GM12873 (cell line): ENCODE results near the gene KIF1A.
"Not testable (repeated sequence)": the region's sequence is repeated elsewhere in the genome, so short reads cannot be mapped to it uniquely, and the experiment has no call there.

Experiments used
- TF ChIP-seq, protein P1 (sequence below): IDR thresholded peaks from 2 replicates; pipeline ENCODE4 v1.5.1; 2012; ENCODE audit warnings: low read depth, mild to moderate bottlenecking, moderate library complexity, low read length, control low read depth; ENCODE audit not compliant: insufficient read depth; ENCODE audit errors: missing control alignments

The KIF1A gene

DNA sequence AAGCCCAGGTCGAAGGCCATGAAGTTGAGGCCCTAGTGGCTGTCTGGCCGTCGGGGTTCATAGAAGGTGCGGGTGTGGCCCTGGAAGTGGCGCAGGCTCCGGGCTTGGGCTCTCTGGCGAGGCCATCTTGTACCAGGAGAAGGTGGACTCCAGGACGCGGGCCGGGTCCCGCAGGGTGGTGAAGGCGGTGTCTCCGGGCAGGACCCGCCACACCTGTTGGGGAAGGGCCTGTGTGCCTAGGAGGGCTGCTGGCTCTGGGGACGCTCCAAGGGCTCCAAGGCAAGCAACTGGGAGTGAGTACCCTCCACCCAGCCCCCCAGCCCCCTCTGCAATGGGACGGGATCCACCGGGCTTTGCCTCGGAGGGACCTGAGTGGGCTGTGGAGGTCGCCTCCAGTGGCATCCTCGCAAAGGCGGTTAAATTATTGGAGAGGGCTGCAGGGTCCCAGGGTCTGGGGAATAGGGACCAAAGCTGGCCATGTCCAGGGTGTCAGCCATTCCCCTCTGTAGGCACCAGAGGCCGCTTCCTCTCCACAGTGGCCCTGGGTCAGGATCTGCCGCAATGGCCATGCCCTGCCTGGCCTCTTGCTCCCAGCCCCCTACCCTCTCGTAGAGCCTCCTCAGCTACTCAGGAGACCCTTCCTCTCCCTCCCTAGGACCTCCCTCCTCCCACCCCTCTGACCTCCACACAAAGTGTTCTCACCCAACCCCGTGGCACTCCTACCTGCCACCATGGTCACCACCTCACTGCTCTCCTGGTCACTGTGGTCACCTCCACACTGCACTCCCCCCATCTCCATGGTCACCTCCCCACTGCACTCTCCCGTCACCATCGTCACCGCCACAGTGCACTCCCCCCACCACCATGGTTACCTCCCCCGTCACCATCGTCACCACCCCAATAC, 118.0 kb downstream of the KIF1A start:
- TF ChIP-seq, protein P1, sequence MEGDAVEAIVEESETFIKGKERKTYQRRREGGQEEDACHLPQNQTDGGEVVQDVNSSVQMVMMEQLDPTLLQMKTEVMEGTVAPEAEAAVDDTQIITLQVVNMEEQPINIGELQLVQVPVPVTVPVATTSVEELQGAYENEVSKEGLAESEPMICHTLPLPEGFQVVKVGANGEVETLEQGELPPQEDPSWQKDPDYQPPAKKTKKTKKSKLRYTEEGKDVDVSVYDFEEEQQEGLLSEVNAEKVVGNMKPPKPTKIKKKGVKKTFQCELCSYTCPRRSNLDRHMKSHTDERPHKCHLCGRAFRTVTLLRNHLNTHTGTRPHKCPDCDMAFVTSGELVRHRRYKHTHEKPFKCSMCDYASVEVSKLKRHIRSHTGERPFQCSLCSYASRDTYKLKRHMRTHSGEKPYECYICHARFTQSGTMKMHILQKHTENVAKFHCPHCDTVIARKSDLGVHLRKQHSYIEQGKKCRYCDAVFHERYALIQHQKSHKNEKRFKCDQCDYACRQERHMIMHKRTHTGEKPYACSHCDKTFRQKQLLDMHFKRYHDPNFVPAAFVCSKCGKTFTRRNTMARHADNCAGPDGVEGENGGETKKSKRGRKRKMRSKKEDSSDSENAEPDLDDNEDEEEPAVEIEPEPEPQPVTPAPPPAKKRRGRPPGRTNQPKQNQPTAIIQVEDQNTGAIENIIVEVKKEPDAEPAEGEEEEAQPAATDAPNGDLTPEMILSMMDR: no peak

DNA sequence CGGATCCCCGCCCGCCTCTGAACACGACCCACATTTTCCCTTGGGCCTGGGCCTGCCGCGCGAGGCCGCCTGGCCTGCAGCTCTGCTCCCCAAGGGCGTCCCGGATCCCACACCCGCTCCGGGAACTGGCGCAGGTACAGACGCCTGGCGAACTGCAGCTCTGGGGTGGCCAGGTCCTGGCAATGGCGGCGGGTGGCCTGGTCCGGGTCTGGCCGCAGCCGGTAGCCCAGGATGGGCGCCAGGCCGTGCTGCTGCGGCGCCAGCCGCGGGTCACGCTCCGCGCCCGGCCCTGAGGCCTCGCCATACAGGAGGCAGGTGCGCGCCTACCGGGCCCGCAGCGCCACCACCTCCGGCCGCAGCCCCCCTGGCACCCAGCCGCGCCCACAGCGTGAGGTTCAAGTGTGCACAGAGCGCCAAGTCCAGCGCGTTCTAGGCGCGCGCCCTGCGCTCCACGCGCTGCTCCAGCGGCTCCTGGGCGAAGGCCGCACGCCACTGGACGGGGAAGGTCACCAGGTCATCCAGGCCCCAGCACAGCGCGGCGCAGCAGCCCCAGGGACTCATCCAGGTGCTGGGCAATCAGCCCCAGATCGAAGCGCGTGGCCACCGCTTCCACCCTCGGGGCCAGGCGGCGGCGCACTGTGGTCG, 118.8 kb downstream of the KIF1A start:
- TF ChIP-seq, protein P1: no peak

DNA sequence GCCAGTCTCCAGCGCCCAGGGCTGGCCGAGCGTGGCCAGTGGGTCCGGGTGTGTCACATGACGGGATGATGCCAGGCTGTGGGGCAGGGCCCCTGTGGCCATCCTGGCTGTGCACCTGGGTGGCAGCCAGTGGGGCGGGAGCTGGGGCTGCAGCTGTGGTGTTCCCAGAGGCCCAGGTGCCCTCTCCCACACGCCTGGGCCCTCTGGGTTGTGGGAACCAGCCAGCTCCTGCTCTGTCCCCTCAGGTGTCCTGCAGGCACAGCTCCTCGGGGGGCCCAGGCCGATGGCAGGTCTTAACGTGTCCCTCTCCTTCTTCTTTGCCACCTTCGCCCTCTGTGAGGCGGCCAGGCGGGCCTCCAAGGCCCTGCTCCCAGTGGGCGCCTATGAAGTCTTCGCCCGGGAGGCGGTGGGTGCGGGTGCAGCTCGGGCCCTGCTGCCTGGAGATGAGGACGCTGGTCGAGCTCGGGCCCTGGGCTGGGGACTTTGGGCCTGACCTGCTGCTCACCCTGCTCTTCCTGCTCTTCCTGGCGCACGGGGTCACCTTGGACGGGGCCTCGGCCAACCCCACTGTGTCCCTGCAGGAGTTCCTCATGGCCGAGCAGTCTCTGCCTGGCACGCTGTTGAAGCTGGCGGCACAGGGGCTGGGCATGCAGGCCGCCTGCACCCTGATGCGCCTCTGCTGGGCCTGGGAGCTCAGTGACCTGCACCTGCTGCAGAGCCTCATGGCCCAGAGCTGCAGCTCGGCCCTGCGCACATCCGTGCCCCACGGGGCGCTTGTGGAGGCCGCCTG, 128.2 kb downstream of the KIF1A start, which contains the start of gene AQP12A:
TSS of gene AQP12A (plus strand) at position 236 of the 790 bp plus-strand sequence. CDS start at position 284, 48 bp downstream.
- TF ChIP-seq, protein P1: not testable (repeated sequence)

DNA sequence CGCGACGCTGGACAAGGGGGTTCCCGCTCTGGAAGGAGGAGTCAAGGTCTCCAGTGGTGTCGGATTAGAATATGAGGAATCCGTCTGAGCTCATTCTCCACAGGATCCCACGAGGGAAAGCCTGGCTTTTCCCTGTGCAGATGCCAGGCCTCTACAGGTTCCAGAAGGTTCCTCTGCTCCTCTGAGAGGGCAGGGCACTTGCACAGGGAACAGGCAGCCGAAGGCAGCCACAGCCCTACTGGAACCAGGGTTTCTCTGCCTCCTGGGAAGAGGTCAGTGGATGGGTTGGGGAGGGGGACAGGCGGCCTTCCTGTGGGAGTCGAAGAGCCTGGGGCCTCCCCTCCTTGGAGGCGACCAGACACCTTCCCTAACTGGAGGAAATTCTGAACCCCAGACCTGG, 130.0 kb downstream of the KIF1A start:
- TF ChIP-seq, protein P1: no peak

DNA sequence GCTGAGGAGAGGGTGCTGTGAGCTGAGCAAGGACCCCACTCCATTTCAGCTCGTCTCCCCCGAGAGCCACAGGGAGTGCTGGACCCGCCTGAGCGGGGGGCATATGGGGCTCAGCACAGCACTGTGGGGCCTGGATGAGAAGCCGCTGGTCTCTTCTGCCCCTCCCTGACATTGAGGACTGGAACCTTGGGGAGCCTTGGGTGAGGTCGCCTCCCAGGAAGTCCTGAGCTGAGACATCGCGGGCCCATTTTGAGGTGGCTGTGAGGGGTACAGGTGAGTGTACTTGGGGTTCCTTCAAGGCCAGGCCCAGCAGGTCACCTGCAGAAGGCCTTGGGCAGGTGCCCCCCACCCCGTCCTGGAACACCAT, 131.5 kb downstream of the KIF1A start:
- TF ChIP-seq, protein P1: no peak

DNA sequence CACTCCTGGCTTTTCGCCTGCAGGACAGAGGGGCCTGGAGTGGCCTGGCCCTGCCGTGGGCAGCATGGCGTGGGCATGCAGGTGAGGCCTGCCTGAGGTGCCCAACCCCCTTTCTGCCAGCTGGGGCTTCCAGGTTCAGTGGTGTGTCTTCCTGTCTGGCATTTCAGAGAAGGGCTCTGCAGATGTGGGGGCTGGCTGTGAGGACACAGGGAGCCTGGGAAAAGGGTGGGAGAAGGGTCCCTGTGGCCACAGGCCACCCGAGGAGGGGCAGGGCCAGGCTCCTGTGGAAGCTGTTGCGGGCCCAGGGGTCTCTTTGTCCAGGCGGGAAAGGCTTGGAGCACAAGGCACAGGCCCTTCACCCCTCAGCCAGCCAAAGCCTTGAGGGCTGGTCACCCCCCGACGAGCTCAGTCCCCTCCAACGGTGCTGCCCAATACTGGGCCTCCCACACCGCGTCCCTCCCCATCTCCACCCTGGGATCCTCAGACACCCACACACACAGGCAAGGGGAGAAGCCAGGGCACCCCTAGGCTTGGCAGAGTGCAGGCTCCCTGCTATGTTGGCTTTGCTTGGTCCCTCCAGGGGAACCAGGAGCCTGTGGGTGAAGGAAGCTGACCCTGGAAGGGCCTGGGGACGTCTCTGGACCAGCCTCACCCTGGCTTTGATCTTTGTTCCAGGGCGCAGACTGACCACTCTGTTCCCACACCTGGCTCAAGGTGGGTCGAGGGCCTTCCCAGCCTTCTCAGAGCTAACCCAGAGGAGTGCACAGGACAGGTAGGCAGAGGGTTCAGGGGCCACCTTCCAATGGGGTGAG, 132.1 kb downstream of the KIF1A start:
- TF ChIP-seq, protein P1: no peak
